Head of caudate nucleus (tissue), 42 donors: Measurements from ENCODE around the gene MAN1C1.

ENCODE experiments used
- DNase-seq, 42 donors: peaks; one replicate each; pipeline versions ENCODE4 v3.0.0 to v3.0.0-alpha.2; 2020 to 2021; ENCODE audit warnings: mixed read lengths in 7 of 42
- intact Hi-C: fragments of 100-400 bp; cut with DNase I; formaldehyde crosslinking; loops from one replicate; pipeline ENCODE4 v1.15.0; 2022

MAN1C1 gene

DNA sequence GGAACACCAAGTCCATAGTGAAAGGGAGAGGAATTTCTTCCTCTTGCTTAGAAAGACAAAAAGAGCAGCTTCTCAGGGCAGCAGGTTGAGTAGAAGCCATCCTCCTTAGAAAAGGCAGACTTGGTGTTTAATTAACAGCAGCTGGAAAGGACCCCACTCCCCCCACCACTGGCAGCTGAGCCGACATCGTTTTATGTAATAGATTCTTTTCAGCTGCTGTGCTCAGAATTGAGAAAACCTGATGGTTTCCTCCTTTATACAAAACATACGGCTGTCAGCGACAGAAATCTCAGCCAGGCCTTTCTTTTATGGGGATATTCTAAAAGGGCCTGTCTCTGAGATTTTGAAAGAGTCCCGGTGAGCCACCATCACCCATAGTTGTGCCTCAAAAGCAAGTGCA lies 49.9 kb downstream of the MAN1C1 start:
- intact Hi-C loops, result no loop called here
- DNase-seq, result no peak

DNA sequence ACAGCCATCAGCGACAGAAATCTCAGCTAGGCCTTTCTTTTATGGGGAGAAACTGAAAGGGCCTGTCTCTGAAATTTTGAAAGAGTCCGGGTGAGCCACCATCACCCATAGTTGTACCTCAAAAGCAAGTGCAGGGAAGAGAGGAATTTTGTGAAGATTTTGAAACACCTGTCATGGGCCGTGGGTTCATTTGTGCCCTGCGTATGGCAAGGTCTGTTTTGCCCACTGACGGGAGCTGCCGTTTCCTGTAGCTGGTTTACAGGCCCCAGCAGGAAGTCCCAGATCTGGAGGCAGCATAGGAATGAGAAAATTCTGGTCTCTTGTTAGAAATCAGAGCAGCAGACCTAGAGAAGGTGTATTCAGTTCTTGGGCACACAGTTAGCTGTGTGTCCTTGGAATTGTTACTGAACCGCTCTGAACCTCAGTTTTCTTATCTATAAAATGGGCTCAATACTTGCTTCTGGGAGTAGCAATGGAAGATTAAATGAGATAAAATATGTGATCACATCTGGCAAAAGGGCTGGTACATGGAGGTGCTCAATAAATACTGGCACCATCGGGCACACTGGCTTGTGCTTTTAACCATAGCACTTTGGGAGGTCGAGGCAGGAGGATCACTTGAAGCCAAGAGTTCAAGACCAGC lies 52.5 kb downstream of the MAN1C1 start:
- DNase-seq, result no peak
- intact Hi-C loops, result no loop called here

- intact Hi-C loops, result no loop called here
- no peak for DNase-seq
Observed at GRCh38 chr1:25669781-25670567, 53.4 kb downstream of the MAN1C1 start.

DNA sequence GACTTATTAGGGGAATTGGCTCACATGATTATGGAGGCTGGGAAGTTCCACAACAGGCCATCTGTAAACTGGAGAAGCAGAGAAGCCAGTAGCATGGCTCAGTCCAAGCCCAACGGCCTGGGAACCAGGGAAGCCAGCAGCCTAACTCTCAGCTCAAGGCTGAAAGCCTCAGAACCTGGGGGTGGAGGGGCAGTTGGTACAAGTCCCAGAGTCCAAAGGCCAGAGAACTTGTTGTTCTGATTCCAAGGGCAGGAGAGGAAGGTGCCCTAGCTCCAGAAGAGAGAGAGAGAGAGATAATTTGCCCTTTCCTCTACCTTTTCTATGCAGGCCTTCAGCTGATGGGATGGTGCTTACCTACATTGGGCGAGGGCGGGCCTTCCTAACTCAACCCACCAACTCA lies 55.3 kb downstream of the MAN1C1 start:
- intact Hi-C loops, result no loop called here
- DNase-seq, result no peak

DNA sequence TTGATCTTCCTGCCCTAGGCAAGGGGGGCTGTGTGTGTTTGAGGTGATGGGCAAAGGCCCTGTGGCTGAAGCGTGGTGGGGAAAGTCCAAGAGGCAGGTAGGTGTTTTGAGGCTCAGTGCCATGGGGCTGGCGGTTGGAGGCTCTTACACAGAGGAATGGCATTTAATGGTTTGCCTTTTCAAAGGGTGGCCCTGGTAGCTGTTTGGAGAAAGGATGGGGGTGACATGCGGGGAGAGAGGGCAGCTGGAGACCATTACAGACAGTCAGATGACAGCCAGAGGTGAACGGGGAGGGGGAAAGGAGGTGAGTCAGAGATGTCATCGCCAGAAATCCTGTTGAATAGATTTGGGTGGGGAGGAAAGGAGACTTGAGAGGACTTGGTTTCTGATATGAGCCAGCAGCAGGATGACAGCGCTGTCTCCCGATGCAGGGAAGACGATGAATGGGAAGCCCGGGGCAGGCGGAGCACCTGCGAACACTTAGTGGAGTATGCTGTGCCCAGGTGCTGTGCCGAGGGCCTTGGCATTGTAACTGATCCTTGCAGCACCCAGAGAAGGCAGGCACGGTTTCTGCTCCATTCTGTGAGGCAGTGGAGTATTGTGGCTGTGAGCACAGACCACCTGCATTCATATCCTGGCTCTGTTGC lies 56.3 kb downstream of the MAN1C1 start:
- no peak for DNase-seq
- intact Hi-C loops, result no loop called here

DNA sequence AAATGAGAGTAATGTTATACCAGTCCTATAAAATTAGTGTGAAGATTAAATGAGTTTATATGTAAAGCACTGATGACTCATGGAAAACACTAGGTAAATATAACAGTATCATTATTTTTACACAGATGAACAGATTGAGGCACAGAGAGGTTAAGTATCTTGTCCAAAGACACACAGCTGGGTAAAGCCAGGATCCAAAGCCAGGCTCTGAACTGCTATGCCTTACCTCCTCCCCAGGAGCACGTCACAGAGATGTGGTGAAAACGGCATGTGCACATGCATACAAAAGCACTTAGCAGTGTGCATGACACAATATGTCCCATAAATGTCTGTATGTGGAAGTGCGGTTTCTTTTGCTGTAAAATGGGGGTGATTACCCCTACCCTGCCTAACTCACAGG lies 56.9 kb downstream of the MAN1C1 start:
- intact Hi-C loops, result no loop called here
- DNase-seq, result no peak

- intact Hi-C loops, result no loop called here
- DNase-seq, result no peak
Observed at GRCh38 chr1:25673962-25674806, 57.6 kb downstream of the MAN1C1 start.

GRCh38 chr1:25674807-25675084 lies 58.2 kb downstream of the MAN1C1 start:
- no peak for DNase-seq
- intact Hi-C loops, result no loop called here

GRCh38 chr1:25675729-25676476 lies 59.3 kb downstream of the MAN1C1 start:
- no peak for DNase-seq
- intact Hi-C loops, result no loop called here

DNA sequence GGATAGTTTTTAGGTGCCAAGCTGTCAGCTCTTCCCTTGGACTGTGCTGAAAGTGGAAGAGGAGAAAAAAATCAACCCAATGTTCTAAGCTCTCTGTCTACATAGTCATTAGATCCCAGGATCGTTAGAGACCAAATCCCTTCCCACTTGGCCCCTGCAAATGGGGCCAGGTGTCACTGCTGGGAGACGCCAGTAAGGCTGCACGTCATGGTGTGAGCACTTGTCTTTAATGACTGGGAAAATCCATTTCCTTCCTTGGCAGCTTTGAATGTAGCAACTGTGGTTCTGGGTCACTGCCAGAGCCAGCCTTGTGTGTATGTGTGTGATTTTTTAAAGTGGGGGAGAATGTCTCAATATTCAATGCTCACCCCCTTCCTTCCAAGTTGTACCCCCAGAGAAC lies 59.9 kb downstream of the MAN1C1 start:
- DNase-seq, result no peak

GRCh38 chr1:25677193-25677773 lies 60.7 kb downstream of the MAN1C1 start:
- DNase-seq, result no peak
- intact Hi-C loops, result no loop called here

More for the DNA sequence above, 59.9 kb downstream of the MAN1C1 start:
- intact Hi-C loops, result no loop called here

- DNase-seq, result no peak
- intact Hi-C loops, result no loop called here
Observed at GRCh38 chr1:25679171-25679570, 62.6 kb downstream of the MAN1C1 start.

DNA sequence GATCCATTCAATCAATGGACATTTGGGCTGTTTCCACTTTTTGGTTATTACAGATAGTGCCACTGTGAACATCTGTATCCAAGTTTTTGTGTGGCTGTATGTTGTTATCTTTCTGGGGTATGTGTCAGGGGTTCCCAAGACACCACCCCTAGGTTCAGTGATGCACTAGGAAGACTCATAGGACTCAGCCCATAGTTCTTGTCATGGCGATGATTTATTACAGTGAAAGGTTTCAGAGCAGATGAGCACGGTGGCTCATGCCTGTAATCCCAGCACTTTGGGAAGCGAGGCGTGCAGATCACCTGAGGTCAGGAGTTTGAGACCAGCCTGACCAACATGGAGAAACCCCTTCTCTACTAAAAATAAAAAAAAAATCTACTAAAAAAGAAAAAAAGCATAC lies 64.1 kb downstream of the MAN1C1 start:
- no peak for DNase-seq
- intact Hi-C loops, result no loop called here

GRCh38 chr1:25682059-25682601 lies 65.5 kb downstream of the MAN1C1 start:
- intact Hi-C loops, result no loop called here
- DNase-seq, result no peak

DNA sequence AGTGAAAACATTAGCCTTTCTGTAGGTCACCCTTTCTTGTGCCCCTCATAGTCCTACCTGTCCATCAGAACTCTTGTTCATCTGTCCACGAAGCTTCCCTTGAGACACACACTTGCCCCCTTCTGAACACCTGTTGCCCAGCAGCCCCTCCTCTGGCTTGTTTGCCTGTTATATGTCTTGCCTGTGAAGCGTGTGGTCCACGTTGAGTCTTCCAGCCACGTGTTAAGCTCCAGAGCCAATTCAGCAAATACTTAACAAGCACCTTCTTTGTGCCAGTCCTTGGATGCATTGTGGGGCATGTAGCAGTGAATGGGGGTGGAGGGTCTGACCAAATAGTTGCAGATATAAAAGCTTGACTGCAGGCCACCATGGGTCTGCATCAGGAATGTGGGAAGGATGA lies 66.6 kb downstream of the MAN1C1 start:
- DNase-seq, result no peak
- intact Hi-C loops, result no loop called here

- peak in 3 of 42 donors; percentile 23 to 48 (median 36) for DNase-seq
- intact Hi-C loops, result no loop called here
Observed at GRCh38 chr1:25683731-25684130, 67.1 kb downstream of the MAN1C1 start.

- intact Hi-C loops, result no loop called here
- DNase-seq, result no peak
Observed at GRCh38 chr1:25684216-25684965, 67.8 kb downstream of the MAN1C1 start.
